DOHH2 (cell line): ENCODE results near the gene LOC128125822.

Experiments
- H3F3A ChIP-seq: fragments of 200-600 bp; sonication (generic), shearing (Covaris generic); 2 replicates; pipeline ENCODE4 v1.6.0; 2016; ENCODE audit warnings: antibody characterized with exemption, mild to moderate bottlenecking; ENCODE audit not compliant: control insufficient read depth, insufficient read depth
- H3K27ac ChIP-seq: fragments of 200-600 bp; sonication (generic); 2 replicates; pipeline ENCODE4 v1.5.1; 2014; ENCODE audit warnings: low read depth, mild to moderate bottlenecking, low read length, moderate library complexity
- H3K27me3 ChIP-seq: fragments of 200-600 bp; sonication (generic); 2 replicates; pipeline ENCODE4 v1.6.1; 2014; ENCODE audit warnings: mild to moderate bottlenecking, low read length, mixed read lengths; ENCODE audit not compliant: control insufficient read depth
- H3K36me3 ChIP-seq: fragments of 200-600 bp; sonication (generic); 2 replicates; pipeline ENCODE4 v1.6.1; 2014; ENCODE audit warnings: mild to moderate bottlenecking, low read length, moderate library complexity, mixed read lengths; ENCODE audit not compliant: control insufficient read depth
- H3K4me1 ChIP-seq: fragments of 200-600 bp; sonication (generic); 2 replicates; pipeline ENCODE4 v1.6.1; 2014; ENCODE audit warnings: mild to moderate bottlenecking, low read length, mixed read lengths; ENCODE audit not compliant: control insufficient read depth
- H3K4me2 ChIP-seq: fragments of 200-600 bp; sonication (generic); 2 replicates; pipeline ENCODE4 v1.6.0; 2014; ENCODE audit warnings: mild to moderate bottlenecking, low read length, moderate library complexity
- H3K4me3 ChIP-seq: fragments of 200-600 bp; sonication (generic); 2 replicates; pipeline ENCODE4 v1.5.1; 2014; ENCODE audit warnings: mild to moderate bottlenecking, low read length, mixed read lengths
- H3K79me2 ChIP-seq: fragments of 200-600 bp; sonication (generic); 2 replicates; pipeline ENCODE4 v1.6.1; 2014; ENCODE audit warnings: mild to moderate bottlenecking, low read length, mixed read lengths; ENCODE audit not compliant: control insufficient read depth
- H3K9me2 ChIP-seq: fragments of 200-600 bp; sonication (generic); replicated peaks from 2 replicates; pipeline ENCODE4 v1.6.1; 2014; ENCODE audit warnings: mild to moderate bottlenecking, low read length, mixed read lengths; ENCODE audit not compliant: control insufficient read depth
- H3K9me3 ChIP-seq: fragments of 200-600 bp; sonication (generic); 2 replicates; pipeline ENCODE4 v1.6.1; 2014; ENCODE audit warnings: antibody characterized with exemption, low read length, mixed read lengths; ENCODE audit not compliant: control insufficient read depth, insufficient read depth
- H4K20me1 ChIP-seq: fragments of 200-600 bp; sonication (generic); 2 replicates; pipeline ENCODE4 v1.6.0; 2014; ENCODE audit warnings: low read depth, mild to moderate bottlenecking, antibody characterized with exemption, low read length, moderate library complexity; ENCODE audit not compliant: control insufficient read depth, insufficient read depth
- CTCF ChIP-seq: fragments of 200-600 bp; sonication (generic); IDR thresholded peaks from one replicate; pipeline ENCODE4 v1.5.1; 2014; ENCODE audit warnings: antibody characterized with exemption, mild to moderate bottlenecking, low read depth, low read length; ENCODE audit not compliant: poor library complexity, severe bottlenecking
- EZH2phosphoT487 ChIP-seq: fragments of 200-600 bp; sonication (generic); IDR thresholded peaks from 2 replicates; pipeline ENCODE4 v1.6.1; 2017; ENCODE audit warnings: borderline replicate concordance, mild to moderate bottlenecking, antibody characterized with exemption, low read length, moderate library complexity, mixed read lengths

The LOC128125822 gene

GRCh38 chr6:63565058-63565726 is 7.1 kb upstream of the LOC128125822 start:
- no peak overlapping the region for H3K4me3 ChIP-seq
- H3K27ac ChIP-seq = no peak overlapping the region
- no peaks in the 10 kb centered on the region for H4K20me1 ChIP-seq
- no peaks in the 10 kb centered on the region for H3K9me3 ChIP-seq
- no peak overlapping the region for H3K4me2 ChIP-seq
- no peak for TF ChIP-seq EZH2phosphoT487
- TF ChIP-seq CTCF = no peak
- no peaks in the 10 kb centered on the region for H3K27me3 ChIP-seq
- H3K79me2 ChIP-seq = no peaks in the 10 kb centered on the region
- no peaks in the 10 kb centered on the region for H3F3A ChIP-seq
- H3K4me1 ChIP-seq = no peaks in the 10 kb centered on the region
- no peaks in the 10 kb centered on the region for H3K9me2 ChIP-seq
- H3K36me3 ChIP-seq = no peaks in the 10 kb centered on the region

GRCh38 chr6:63565727-63566596 is 6.3 kb upstream of the LOC128125822 start:
- no peaks in the 10 kb centered on the region for H4K20me1 ChIP-seq
- H3K36me3 ChIP-seq = no peaks in the 10 kb centered on the region
- H3K9me2 ChIP-seq = no peaks in the 10 kb centered on the region
- H3K9me3 ChIP-seq = no peaks in the 10 kb centered on the region
- no peaks in the 10 kb centered on the region for H3K79me2 ChIP-seq
- H3K4me3 ChIP-seq = no peak overlapping the region
- no peak overlapping the region for H3K4me2 ChIP-seq
- TF ChIP-seq CTCF (no peak), EZH2phosphoT487 (no peak)
- H3K4me1 ChIP-seq = no peaks in the 10 kb centered on the region
- H3K27ac ChIP-seq = no peak overlapping the region
- H3F3A ChIP-seq = no peaks in the 10 kb centered on the region
- H3K27me3 ChIP-seq = no peaks in the 10 kb centered on the region

- no peaks in the 10 kb centered on the region for H3F3A ChIP-seq
- no peaks in the 10 kb centered on the region for H3K9me2 ChIP-seq
- no peaks in the 10 kb centered on the region for H3K27me3 ChIP-seq
- H4K20me1 ChIP-seq = no peaks in the 10 kb centered on the region
- peaks cover 12% of the 10 kb centered on the region for H3K79me2 ChIP-seq
- no peak overlapping the region for H3K4me3 ChIP-seq
- H3K9me3 ChIP-seq = no peaks in the 10 kb centered on the region
- TF ChIP-seq EZH2phosphoT487 (no peak), CTCF (no peak)
- no peak overlapping the region for H3K4me2 ChIP-seq
- no peak overlapping the region for H3K27ac ChIP-seq
- peaks cover 9% of the 10 kb centered on the region for H3K4me1 ChIP-seq
- peaks cover 6% of the 10 kb centered on the region; the same call in 1 of the 2 replicates for H3K36me3 ChIP-seq
Measured at GRCh38 chr6:63567966-63568365, 4.3 kb upstream of the LOC128125822 start.
